ENCODE results near the gene GUCY1A2. TPM values are rescaled to one million over a fixed set of nuclear protein-coding genes. Genes with fewer than 3 reads are reported as not detected.
"Not testable (repeated sequence)": the region's sequence is repeated elsewhere in the genome, so short reads cannot be mapped to it uniquely, and the experiment has no call there.

The GUCY1A2 gene
- total RNA-seq, 1 donor, result under 0.01 TPM

- Histone ChIP-seq H4K20me1 (ENCODE audit: insufficient read depth, low read length) (no peaks in the 10 kb centered on the region), H3K36me3 (ENCODE audit: insufficient read depth, low read length) (no peaks in the 10 kb centered on the region), H3K27me3 (ENCODE audit: insufficient read depth, low read length) (no peaks in the 10 kb centered on the region), H3K4me1 (ENCODE audit: insufficient read depth, low read length) (no peaks in the 10 kb centered on the region), H3K4me2 (ENCODE audit: insufficient read depth, low read length) (no peak overlapping the region), H2AFZ (ENCODE audit: low read length) (no peak overlapping the region), H3K4me3 (ENCODE audit: insufficient read depth, low read length) (no peak overlapping the region), H3K79me2 (ENCODE audit: insufficient read depth, low read length) (no peaks in the 10 kb centered on the region), H3K27ac (ENCODE audit: low read depth, low read length) (no peak overlapping the region), H3K9me3 (ENCODE audit: low read depth, low read length) (no peaks in the 10 kb centered on the region)
- TF ChIP-seq CTCF (IDR thresholded peaks at IDR 0.05; ENCODE audit: extremely low read depth, low read depth, low read length), result no peak
- no peak for DNase-seq (ENCODE audit: insufficient read length, low spot score, missing footprints)
These were observed 189.3 kb downstream of the GUCY1A2 start for GRCh38 chr11:106828976-106829375.

- H3K27me3 ChIP-seq (ENCODE audit: insufficient read depth, low read length), result no peaks in the 10 kb centered on the region
- H2AFZ ChIP-seq (ENCODE audit: low read length), result no peak overlapping the region
- H4K20me1 ChIP-seq (ENCODE audit: insufficient read depth, low read length), result no peaks in the 10 kb centered on the region
- TF ChIP-seq CTCF (IDR thresholded peaks at IDR 0.05; ENCODE audit: extremely low read depth, low read depth, low read length), result no peak
- no peaks in the 10 kb centered on the region for H3K79me2 ChIP-seq (ENCODE audit: insufficient read depth, low read length)
- no peak overlapping the region for H3K27ac ChIP-seq (ENCODE audit: low read depth, low read length)
- DNase-seq (ENCODE audit: insufficient read length, low spot score, missing footprints), result no peak
- H3K4me1 ChIP-seq (ENCODE audit: insufficient read depth, low read length), result no peaks in the 10 kb centered on the region
- no peaks in the 10 kb centered on the region for H3K9me3 ChIP-seq (ENCODE audit: low read depth, low read length)
- no peaks in the 10 kb centered on the region for H3K36me3 ChIP-seq (ENCODE audit: insufficient read depth, low read length)
- no peak overlapping the region for H3K4me2 ChIP-seq (ENCODE audit: insufficient read depth, low read length)
- no peak overlapping the region for H3K4me3 ChIP-seq (ENCODE audit: insufficient read depth, low read length)
These were observed 189.7 kb downstream of the GUCY1A2 start for GRCh38 chr11:106828576-106828975.

GRCh38 chr11:106827687-106828086, 190.6 kb downstream of the GUCY1A2 start:
- Histone ChIP-seq H3K4me2 (ENCODE audit: insufficient read depth, low read length) (no peak overlapping the region), H2AFZ (ENCODE audit: low read length) (no peak overlapping the region), H3K27me3 (ENCODE audit: insufficient read depth, low read length) (no peaks in the 10 kb centered on the region), H3K79me2 (ENCODE audit: insufficient read depth, low read length) (no peaks in the 10 kb centered on the region), H3K9me3 (ENCODE audit: low read depth, low read length) (no peaks in the 10 kb centered on the region), H3K27ac (ENCODE audit: low read depth, low read length) (no peak overlapping the region), H3K4me3 (ENCODE audit: insufficient read depth, low read length) (no peak overlapping the region), H4K20me1 (ENCODE audit: insufficient read depth, low read length) (no peaks in the 10 kb centered on the region), H3K4me1 (ENCODE audit: insufficient read depth, low read length) (no peaks in the 10 kb centered on the region), H3K36me3 (ENCODE audit: insufficient read depth, low read length) (no peaks in the 10 kb centered on the region)
- TF ChIP-seq CTCF (IDR thresholded peaks at IDR 0.05; ENCODE audit: extremely low read depth, low read depth, low read length), result no peak
- DNase-seq (ENCODE audit: insufficient read length, low spot score, missing footprints), result no peak

GRCh38 chr11:106826558-106826957, 191.7 kb downstream of the GUCY1A2 start:
- not testable (repeated sequence) for H4K20me1 ChIP-seq (ENCODE audit: insufficient read depth, low read length); H3K4me2 ChIP-seq (ENCODE audit: insufficient read depth, low read length); H3K4me3 ChIP-seq (ENCODE audit: insufficient read depth, low read length); H3K4me1 ChIP-seq (ENCODE audit: insufficient read depth, low read length); H3K9me3 ChIP-seq (ENCODE audit: low read depth, low read length); DNase-seq (ENCODE audit: insufficient read length, low spot score, missing footprints); H3K79me2 ChIP-seq (ENCODE audit: insufficient read depth, low read length); H3K36me3 ChIP-seq (ENCODE audit: insufficient read depth, low read length); H2AFZ ChIP-seq (ENCODE audit: low read length); H3K27me3 ChIP-seq (ENCODE audit: insufficient read depth, low read length); H3K27ac ChIP-seq (ENCODE audit: low read depth, low read length)
